Suprapubic skin (tissue), 4 donors: ENCODE data around the gene CLIP4. TPM values are rescaled to one million over a fixed set of nuclear protein-coding genes. Genes with fewer than 3 reads are reported as not detected.

Experiments
- DNase-seq, 2 donors: peaks; one replicate each; pipeline ENCODE4 v3.0.0-alpha.2; 2019; ENCODE audit warnings: low spot score in 2 of 2
- H3K27ac ChIP-seq: fragments of 200-600 bp; sonication (generic); one replicate; pipeline ENCODE4 v1.5.1; 2019
- H3K27me3 ChIP-seq: fragments of 200-600 bp; sonication (generic); one replicate; pipeline ENCODE4 v1.5.1; 2019
- H3K36me3 ChIP-seq: fragments of 200-600 bp; sonication (generic); one replicate; pipeline ENCODE4 v1.5.1; 2019
- H3K4me1 ChIP-seq: fragments of 200-600 bp; sonication (generic); one replicate; pipeline ENCODE4 v1.5.1; 2019
- H3K4me3 ChIP-seq: fragments of 200-600 bp; sonication (generic); one replicate; pipeline ENCODE4 v1.5.1; 2019; ENCODE audit warnings: mild to moderate bottlenecking
- H3K9me3 ChIP-seq: fragments of 200-600 bp; sonication (generic); one replicate; pipeline ENCODE4 v1.5.1; 2019
- CTCF ChIP-seq, 2 donors: fragments of 200-600 bp in 1 of 2; fragments of 450-650 bp in 1 of 2; sonication (generic) in 1 of 2; IDR thresholded peaks; one replicate each; pipeline ENCODE4 v1.5.1; 2016 to 2019; ENCODE audit warnings: antibody characterized with exemption in 2 of 2, mild to moderate bottlenecking in 1 of 2, moderate library complexity in 1 of 2
- EP300 ChIP-seq: sonication (generic); formaldehyde crosslinking; IDR thresholded peaks from one replicate; pipeline ENCODE4 v1.6.1; 2017; ENCODE audit warnings: antibody characterized with exemption
- POLR2A ChIP-seq, 2 donors: fragments of 450-650 bp; IDR thresholded peaks; one replicate each; pipeline ENCODE4 v1.6.1; 2017; ENCODE audit warnings: antibody characterized with exemption in 2 of 2, mild to moderate bottlenecking in 2 of 2, moderate library complexity in 2 of 2
- POLR2AphosphoS5 ChIP-seq, 3 donors: sonication (generic); formaldehyde crosslinking; IDR thresholded peaks; one replicate each; pipeline ENCODE4 v1.6.1; 2017; ENCODE audit warnings: antibody characterized with exemption in 3 of 3
- WGBS: methylation state at CpG from one replicate; pipeline ENCODE4 v1.1.5; 2018; 5-methylcytosine and 5-hydroxymethylcytosine counted together
- total RNA-seq, 4 donors: library from RNA; depleted of rRNA; stranded (reverse); fragments of >200 nt; gene quantifications; one replicate each; pipeline ENCODE4 v1.1.0, GENCODE V29; 2016

The CLIP4 gene
- total RNA-seq, 4 donors from 2014 or later, result 61.9 to 173 (median 67.4) TPM

GRCh38 chr2:29075894-29076705 lies 39.1 kb upstream of the CLIP4 start:
- H3K4me1 ChIP-seq, result no peaks in the 10 kb centered on the region
- WGBS, result 67% methylated on average over 14 of the region's 14 CpGs
- no peaks in the 10 kb centered on the region for H3K27me3 ChIP-seq
- H3K36me3 ChIP-seq, result no peaks in the 10 kb centered on the region
- H3K4me3 ChIP-seq, result no peak overlapping the region
- DNase-seq, result no peak
- H3K9me3 ChIP-seq, result no peaks in the 10 kb centered on the region
- TF ChIP-seq CTCF (IDR thresholded peaks at IDR 0.05) (no peak), POLR2A (IDR thresholded peaks at IDR 0.05) (no peak), EP300 (no peak), POLR2AphosphoS5 (IDR thresholded peaks at IDR 0.05) (no peak)
- no peak overlapping the region for H3K27ac ChIP-seq

- TF ChIP-seq CTCF (IDR thresholded peaks at IDR 0.05) (no peak), EP300 (no peak), POLR2AphosphoS5 (IDR thresholded peaks at IDR 0.05) (no peak), POLR2A (IDR thresholded peaks at IDR 0.05) (no peak)
- H3K4me3 ChIP-seq, result no peak overlapping the region
- no peaks in the 10 kb centered on the region for H3K4me1 ChIP-seq
- WGBS, result 95% methylated on average over 7 of the region's 7 CpGs
- no peaks in the 10 kb centered on the region for H3K9me3 ChIP-seq
- DNase-seq, result no peak
- H3K36me3 ChIP-seq, result no peaks in the 10 kb centered on the region
- H3K27me3 ChIP-seq, result no peaks in the 10 kb centered on the region
- no peak overlapping the region for H3K27ac ChIP-seq
Measured at GRCh38 chr2:29079887-29080286, 35.3 kb upstream of the CLIP4 start.

- Histone ChIP-seq H3K27me3 (no peaks in the 10 kb centered on the region), H3K36me3 (no peaks in the 10 kb centered on the region), H3K9me3 (no peaks in the 10 kb centered on the region), H3K4me3 (no peak overlapping the region), H3K27ac (no peak overlapping the region), H3K4me1 (no peaks in the 10 kb centered on the region)
- TF ChIP-seq POLR2AphosphoS5 (IDR thresholded peaks at IDR 0.05) (no peak), CTCF (IDR thresholded peaks at IDR 0.05) (no peak), POLR2A (IDR thresholded peaks at IDR 0.05) (no peak), EP300 (no peak)
- no peak for DNase-seq
- WGBS, result 89% methylated on average over 7 of the region's 12 CpGs
Measured at GRCh38 chr2:29080886-29081743, 34.1 kb upstream of the CLIP4 start.

- Histone ChIP-seq H3K27me3 (no peaks in the 10 kb centered on the region), H3K4me3 (no peak overlapping the region), H3K4me1 (no peaks in the 10 kb centered on the region), H3K9me3 (no peaks in the 10 kb centered on the region), H3K27ac (no peak overlapping the region), H3K36me3 (no peaks in the 10 kb centered on the region)
- 86% methylated on average over 5 of the region's 5 CpGs for WGBS
- TF ChIP-seq EP300 (no peak), POLR2A (IDR thresholded peaks at IDR 0.05) (no peak), CTCF (IDR thresholded peaks at IDR 0.05) (no peak), POLR2AphosphoS5 (IDR thresholded peaks at IDR 0.05) (no peak)
- DNase-seq, result no peak
Measured at GRCh38 chr2:29082804-29083495, 32.3 kb upstream of the CLIP4 start.
